Ishikawa (cell line): Measurements from ENCODE around the gene PRICKLE1.

ENCODE experiments used
- CEBPB ChIP-seq: IDR thresholded peaks from 2 replicates; pipeline ENCODE4 v1.6.1; 2012
- CREB1 ChIP-seq: IDR thresholded peaks from 2 replicates; pipeline ENCODE4 v1.6.1; 2012; ENCODE audit warnings: low read depth
- EP300 ChIP-seq: IDR thresholded peaks from 2 replicates; pipeline ENCODE4 v1.6.1; 2012; ENCODE audit warnings: borderline replicate concordance
- MAX ChIP-seq: IDR thresholded peaks from 2 replicates; pipeline ENCODE4 v1.6.1; 2012
- NFIC ChIP-seq: IDR thresholded peaks from 2 replicates; pipeline ENCODE4 v1.6.1; 2012
- REST ChIP-seq: IDR thresholded peaks from 2 replicates; pipeline ENCODE4 v1.6.1; 2012; ENCODE audit warnings: low read depth, mild to moderate bottlenecking
- TAF1 ChIP-seq: IDR thresholded peaks from 2 replicates; pipeline ENCODE4 v1.6.1; 2012; ENCODE audit warnings: low read depth, mild to moderate bottlenecking
- TCF12 ChIP-seq: IDR thresholded peaks from 2 replicates; pipeline ENCODE4 v1.6.1; 2012; ENCODE audit warnings: low read depth
- YY1 ChIP-seq: IDR thresholded peaks from 2 replicates; pipeline ENCODE4 v1.6.1; 2012; ENCODE audit warnings: low read depth
- TF ChIP-seq, protein P1 (sequence below): IDR thresholded peaks from 2 replicates; pipeline ENCODE4 v1.6.1; 2012

DNA sequence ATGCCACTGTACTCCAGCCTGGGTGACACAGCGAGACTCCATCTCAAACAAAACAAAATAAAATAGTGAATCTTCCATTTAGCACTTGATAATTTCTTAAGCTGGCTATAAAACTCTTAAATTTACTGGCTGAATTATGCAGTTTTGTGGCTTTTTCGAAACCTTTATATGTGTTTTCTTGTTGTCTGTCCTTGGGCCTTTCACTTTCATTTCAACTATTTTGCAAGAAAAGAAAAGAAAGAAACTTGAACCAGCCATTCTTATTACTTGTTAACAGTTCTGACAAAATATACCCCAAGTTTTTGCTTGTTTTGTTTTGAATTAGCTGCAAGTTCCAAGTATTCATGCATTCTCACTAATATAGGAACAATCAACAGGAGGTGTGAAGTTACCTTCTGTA lies 42.8 kb downstream of the PRICKLE1 start:
- TF ChIP-seq MAX (no peak), NFIC (no peak), CREB1 (no peak), REST (no peak), CEBPB (no peak), TCF12 (no peak), EP300 (no peak), TAF1 (no peak), YY1 (no peak)
- TF ChIP-seq, protein P1, sequence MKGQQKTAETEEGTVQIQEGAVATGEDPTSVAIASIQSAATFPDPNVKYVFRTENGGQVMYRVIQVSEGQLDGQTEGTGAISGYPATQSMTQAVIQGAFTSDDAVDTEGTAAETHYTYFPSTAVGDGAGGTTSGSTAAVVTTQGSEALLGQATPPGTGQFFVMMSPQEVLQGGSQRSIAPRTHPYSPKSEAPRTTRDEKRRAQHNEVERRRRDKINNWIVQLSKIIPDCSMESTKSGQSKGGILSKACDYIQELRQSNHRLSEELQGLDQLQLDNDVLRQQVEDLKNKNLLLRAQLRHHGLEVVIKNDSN: no peak
